LNCaP clone FGC (cell line): Measurements from ENCODE around the gene EPB41L4A.

Experiments used
- DNase-seq: peaks from one replicate; pipeline ENCODE4 v3.0.0-alpha.2; 2011; ENCODE audit warnings: low read depth
- H3K4me3 ChIP-seq: 2 replicates; pipeline ENCODE4 v1.5.1; 2011; ENCODE audit warnings: mild to moderate bottlenecking, low read depth, low read length, control low read depth
- TF ChIP-seq, protein P1 (sequence below): IDR thresholded peaks from 2 replicates; pipeline ENCODE4 v1.5.1; 2012; ENCODE audit warnings: mild to moderate bottlenecking; ENCODE audit not compliant: control insufficient read depth, insufficient read depth; ENCODE audit errors: extremely low read depth

Gene EPB41L4A

GRCh38 chr5:112293587-112293986, 125.5 kb downstream of the EPB41L4A start:
- H3K4me3 ChIP-seq = no peak overlapping the region
- TF ChIP-seq, protein P1, sequence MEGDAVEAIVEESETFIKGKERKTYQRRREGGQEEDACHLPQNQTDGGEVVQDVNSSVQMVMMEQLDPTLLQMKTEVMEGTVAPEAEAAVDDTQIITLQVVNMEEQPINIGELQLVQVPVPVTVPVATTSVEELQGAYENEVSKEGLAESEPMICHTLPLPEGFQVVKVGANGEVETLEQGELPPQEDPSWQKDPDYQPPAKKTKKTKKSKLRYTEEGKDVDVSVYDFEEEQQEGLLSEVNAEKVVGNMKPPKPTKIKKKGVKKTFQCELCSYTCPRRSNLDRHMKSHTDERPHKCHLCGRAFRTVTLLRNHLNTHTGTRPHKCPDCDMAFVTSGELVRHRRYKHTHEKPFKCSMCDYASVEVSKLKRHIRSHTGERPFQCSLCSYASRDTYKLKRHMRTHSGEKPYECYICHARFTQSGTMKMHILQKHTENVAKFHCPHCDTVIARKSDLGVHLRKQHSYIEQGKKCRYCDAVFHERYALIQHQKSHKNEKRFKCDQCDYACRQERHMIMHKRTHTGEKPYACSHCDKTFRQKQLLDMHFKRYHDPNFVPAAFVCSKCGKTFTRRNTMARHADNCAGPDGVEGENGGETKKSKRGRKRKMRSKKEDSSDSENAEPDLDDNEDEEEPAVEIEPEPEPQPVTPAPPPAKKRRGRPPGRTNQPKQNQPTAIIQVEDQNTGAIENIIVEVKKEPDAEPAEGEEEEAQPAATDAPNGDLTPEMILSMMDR = no peak
- no peak for DNase-seq

DNA sequence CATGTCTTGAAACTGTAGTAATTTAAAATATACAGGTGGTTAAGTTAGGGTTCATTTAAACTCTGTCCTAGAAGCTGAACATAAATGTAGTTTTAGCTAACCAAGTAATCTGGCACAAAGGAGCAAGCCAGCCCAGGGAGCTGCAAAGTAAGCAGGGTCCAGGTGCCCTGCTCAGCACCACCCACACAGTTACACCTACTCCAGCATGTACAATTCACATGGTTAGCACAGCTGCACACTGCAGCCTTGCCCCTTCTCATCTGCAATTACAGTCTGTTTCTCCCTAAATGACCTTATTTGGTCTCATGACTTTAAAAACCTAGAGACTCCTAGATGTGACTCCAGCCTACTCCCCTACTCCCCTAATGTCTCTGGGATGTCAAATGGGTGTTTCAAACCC, 128.4 kb downstream of the EPB41L4A start:
- no peak overlapping the region for H3K4me3 ChIP-seq
- DNase-seq = no peak
- TF ChIP-seq, protein P1 = no peak

GRCh38 chr5:112289465-112289864, 129.6 kb downstream of the EPB41L4A start:
- DNase-seq = no peak
- TF ChIP-seq, protein P1 = no peak
- no peak overlapping the region for H3K4me3 ChIP-seq

GRCh38 chr5:112283943-112284929, 134.8 kb downstream of the EPB41L4A start:
- no peak overlapping the region for H3K4me3 ChIP-seq
- DNase-seq = no peak
- TF ChIP-seq, protein P1 = no peak

- H3K4me3 ChIP-seq = no peak overlapping the region
- TF ChIP-seq, protein P1 = no peak
- DNase-seq = no peak
These were observed 136.0 kb downstream of the EPB41L4A start for GRCh38 chr5:112283034-112283582.

DNA sequence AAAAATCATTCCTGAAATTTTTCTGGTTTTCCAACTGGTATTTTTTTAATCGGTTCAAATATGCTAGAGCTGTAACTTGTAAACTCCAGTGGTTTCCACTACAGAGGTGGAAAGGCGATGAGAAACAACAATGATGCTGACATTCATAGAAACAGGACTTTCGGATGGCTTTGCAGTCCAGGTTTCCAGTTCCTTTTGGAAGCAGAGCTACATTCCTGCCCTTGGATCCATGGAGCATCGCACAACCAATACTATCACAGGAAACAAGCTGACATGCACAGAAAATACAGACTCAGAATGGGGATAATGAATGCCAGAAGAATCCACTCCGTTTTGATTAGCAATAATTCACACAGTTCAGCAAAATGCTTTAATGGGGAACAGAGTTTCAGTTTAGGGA, 140.0 kb downstream of the EPB41L4A start:
- no peak overlapping the region for H3K4me3 ChIP-seq
- TF ChIP-seq, protein P1 = no peak
- no peak for DNase-seq

DNA sequence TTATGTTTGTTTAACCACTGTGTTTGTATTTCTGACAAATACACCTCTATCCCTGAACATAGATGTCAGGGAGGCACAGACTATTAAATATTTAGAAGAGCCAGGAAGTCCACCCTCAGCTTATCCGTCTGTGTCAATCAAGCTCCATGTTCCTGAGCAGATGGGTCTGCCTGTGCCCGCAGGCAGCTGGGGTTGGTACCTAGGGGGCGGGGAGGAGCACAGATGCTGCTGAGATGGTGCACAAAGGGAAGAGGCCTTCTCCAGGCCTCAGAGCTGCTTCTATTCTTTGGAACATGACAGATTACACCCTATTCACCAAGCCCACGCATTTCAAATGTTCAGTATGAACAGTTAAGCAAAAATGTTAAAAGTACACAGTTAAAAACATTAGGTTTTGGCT, 142.1 kb downstream of the EPB41L4A start:
- DNase-seq = no peak
- TF ChIP-seq, protein P1 = no peak

More for the DNA sequence above, 142.1 kb downstream of the EPB41L4A start:
- no peak overlapping the region for H3K4me3 ChIP-seq
